Kidney (tissue), 14 donors: ENCODE data around the gene RAB3C. TPM values are rescaled to one million over a fixed set of nuclear protein-coding genes. Genes with fewer than 3 reads are reported as not detected.

Experiments used
- DNase-seq, 5 donors: peaks; one replicate each; pipeline ENCODE4 v3.0.0-alpha.2; 2013 to 2020
- FAIRE-seq: peaks from 2 replicates; lab custom pipeline; 2012; peaks lifted over from hg19 to GRCh38; lab: Jason Lieb, UNC
- H3K27ac ChIP-seq, 2 donors: one replicate each; pipeline ENCODE4 v1.7.0; 2013; ENCODE audit warnings: low read depth in 2 of 2, low read length in 2 of 2, inconsistent platforms in 1 of 2
- H3K27me3 ChIP-seq: one replicate; pipeline ENCODE4 v1.7.1; 2013; ENCODE audit warnings: low read length, inconsistent platforms; ENCODE audit not compliant: control insufficient read depth, insufficient read depth
- H3K36me3 ChIP-seq, 3 donors: one replicate each; pipeline versions ENCODE4 v1.7.0 to v1.7.1; 2013; ENCODE audit warnings: low read length in 3 of 3, control low read depth in 1 of 3, inconsistent platforms in 1 of 3; ENCODE audit not compliant: insufficient read depth in 3 of 3, control insufficient read depth in 2 of 3
- H3K4me1 ChIP-seq, 3 donors: one replicate each; pipeline versions ENCODE4 v1.7.0 to v1.7.1; 2013; ENCODE audit warnings: low read length in 3 of 3, inconsistent platforms in 1 of 3, low read depth in 1 of 3; ENCODE audit not compliant: control insufficient read depth in 2 of 3, insufficient read depth in 2 of 3
- H3K4me3 ChIP-seq, 3 donors: one replicate each; pipeline versions ENCODE4 v1.7.0 to v1.8.1; 2013; ENCODE audit warnings: low read length in 3 of 3, control low read depth in 1 of 3, inconsistent platforms in 1 of 3
- H3K9ac ChIP-seq, 3 donors: one replicate each; pipeline versions ENCODE4 v1.7.0 to v1.7.1; 2013; ENCODE audit warnings: low read length in 3 of 3, control low read depth in 1 of 3, inconsistent platforms in 1 of 3
- H3K9me3 ChIP-seq, 3 donors: one replicate each; pipeline versions ENCODE4 v1.7.0 to v1.7.1; 2013; ENCODE audit warnings: low read length in 3 of 3, control low read depth in 1 of 3, inconsistent platforms in 1 of 3; ENCODE audit not compliant: control insufficient read depth in 2 of 3, insufficient read depth in 1 of 3
- CTCF ChIP-seq: IDR thresholded peaks from 3 replicates; pipeline ENCODE4 v1.5.1; 2012; ENCODE audit warnings: mild to moderate bottlenecking, moderate library complexity, borderline replicate concordance; ENCODE audit not compliant: insufficient read depth; ENCODE audit errors: extremely low read depth
- intact Hi-C: fragments of 100-400 bp; cut with DNase I; formaldehyde crosslinking; loops from one replicate; pipeline ENCODE4 v1.11.1; 2022
- polyA plus RNA-seq: library from polyadenylated mRNA; stranded (reverse); fragments of 350-450 nt; fragmentation: Illumina TruSeq; extraction: RNeasy Lipid Tissue Mini Kit (QIAGEN cat#74804); gene quantifications from one replicate; pipeline ENCODE4 v1.2.3, GENCODE V29; 2014; ENCODE audit warnings: low read depth, low replicate concordance; ENCODE audit not compliant: insufficient read depth
- total RNA-seq: library from RNA; stranded (reverse); fragmentation: NEBNext Ultra II Directional; extraction: Animal tissue kit (Norgen Biotek cat#: 25700); gene quantifications from one replicate; pipeline ENCODE4 v1.2.1, GENCODE V29; 2021
- donor health status: control.
- donor health status: control.
- donor health status: control.
- donor health status: control.
- donor health status: control.
- donor health status: DM: yes; HTN: yes; CAD: no.
- donor health status: Normal renal cell carcinoma (clear cell type).

Gene RAB3C
- total and polyA plus RNA-seq, 2 donors from 2014 or later = 3.7 TPM; not detected in 1

GRCh38 chr5:58855851-58856739, 273.2 kb downstream of the RAB3C start:
- TF ChIP-seq CTCF = no peak
- FAIRE-seq (no peak), DNase-seq (no peak)
- Histone ChIP-seq H3K9ac (no peak overlapping the region), H3K36me3 (no peaks in the 10 kb centered on the region), H3K27me3 (no peaks in the 10 kb centered on the region), H3K27ac (no peak overlapping the region), H3K4me3 (no peak overlapping the region), H3K9me3 (no peaks in the 10 kb centered on the region), H3K4me1 (no peaks in the 10 kb centered on the region)
- intact Hi-C loops = no loop called here

GRCh38 chr5:58857609-58858008, 274.7 kb downstream of the RAB3C start:
- no peak for TF ChIP-seq CTCF
- intact Hi-C loops = no loop called here
- H3K4me1 ChIP-seq = no peaks in the 10 kb centered on the region
- no peak overlapping the region for H3K9ac ChIP-seq
- H3K9me3 ChIP-seq = no peaks in the 10 kb centered on the region
- no peak for DNase-seq
- H3K36me3 ChIP-seq = no peaks in the 10 kb centered on the region
- no peaks in the 10 kb centered on the region for H3K27me3 ChIP-seq
- FAIRE-seq = no peak
- H3K4me3 ChIP-seq = no peak overlapping the region
- H3K27ac ChIP-seq = no peak overlapping the region

GRCh38 chr5:58860680-58861079, 277.8 kb downstream of the RAB3C start:
- DNase-seq = no peak
- H3K36me3 ChIP-seq = no peaks in the 10 kb centered on the region

More at GRCh38 chr5:58860680-58861079, 277.8 kb downstream of the RAB3C start:
- intact Hi-C loops = no loop called here
- FAIRE-seq = no peak
- H3K9me3 ChIP-seq = no peaks in the 10 kb centered on the region
- H3K4me3 ChIP-seq = no peak overlapping the region
- no peak overlapping the region for H3K27ac ChIP-seq
- TF ChIP-seq CTCF = no peak
- H3K4me1 ChIP-seq = no peaks in the 10 kb centered on the region
- no peak overlapping the region for H3K9ac ChIP-seq
- no peaks in the 10 kb centered on the region for H3K27me3 ChIP-seq
